WTC11 (cell line): ENCODE results near the gene ZNF804A.

Experiments used
- CREM ChIP-seq: sonication (generic); formaldehyde crosslinking; IDR thresholded peaks from 2 replicates; pipeline ENCODE4 v1.8.1; 2022; ENCODE audit warnings: mild to moderate bottlenecking, missing genetic modification reagents, moderate library complexity
- ETV6 ChIP-seq: sonication (generic); formaldehyde crosslinking; IDR thresholded peaks from 2 replicates; pipeline ENCODE4 v1.8.1; 2022; ENCODE audit warnings: mild to moderate bottlenecking, missing genetic modification reagents
- MYBL2 ChIP-seq: sonication (generic); formaldehyde crosslinking; IDR thresholded peaks from 2 replicates; pipeline ENCODE4 v1.8.1; 2023; ENCODE audit warnings: mild to moderate bottlenecking, moderate library complexity, missing genetic modification reagents
- NR3C1 ChIP-seq: sonication (generic); formaldehyde crosslinking; conservative IDR thresholded peaks from 2 replicates; pipeline ENCODE4 v1.8.1; 2023; ENCODE audit warnings: low read depth, mild to moderate bottlenecking, missing genetic modification reagents
- TEAD4 ChIP-seq: sonication (generic); formaldehyde crosslinking; IDR thresholded peaks from 2 replicates; pipeline ENCODE4 v1.8.0; 2022; ENCODE audit warnings: mild to moderate bottlenecking, missing genetic modification reagents
- ZNF263 ChIP-seq: sonication (generic); formaldehyde crosslinking; IDR thresholded peaks from 2 replicates; pipeline ENCODE4 v1.8.1; 2022; ENCODE audit warnings: low read depth, mild to moderate bottlenecking, moderate library complexity, missing genetic modification reagents
- TF ChIP-seq, protein P1 (sequence below): fragments of 200-600 bp; IDR thresholded peaks from 2 replicates; pipeline ENCODE4 v1.8.0; 2022; ENCODE audit warnings: antibody characterized with exemption
- TF ChIP-seq, protein P2 (sequence below): sonication (generic); formaldehyde crosslinking; IDR thresholded peaks from 2 replicates; pipeline ENCODE4 v1.8.0; 2022; ENCODE audit warnings: mild to moderate bottlenecking, missing genetic modification reagents
- TF ChIP-seq, protein P3 (sequence below): sonication (generic); formaldehyde crosslinking; IDR thresholded peaks from 2 replicates; pipeline ENCODE4 v1.8.0; 2022; ENCODE audit warnings: mild to moderate bottlenecking, missing genetic modification reagents
- TF ChIP-seq, protein P4 (sequence below): sonication (generic); formaldehyde crosslinking; IDR thresholded peaks from 2 replicates; pipeline ENCODE4 v1.8.0; 2023; ENCODE audit warnings: missing genetic modification reagents

DNA sequence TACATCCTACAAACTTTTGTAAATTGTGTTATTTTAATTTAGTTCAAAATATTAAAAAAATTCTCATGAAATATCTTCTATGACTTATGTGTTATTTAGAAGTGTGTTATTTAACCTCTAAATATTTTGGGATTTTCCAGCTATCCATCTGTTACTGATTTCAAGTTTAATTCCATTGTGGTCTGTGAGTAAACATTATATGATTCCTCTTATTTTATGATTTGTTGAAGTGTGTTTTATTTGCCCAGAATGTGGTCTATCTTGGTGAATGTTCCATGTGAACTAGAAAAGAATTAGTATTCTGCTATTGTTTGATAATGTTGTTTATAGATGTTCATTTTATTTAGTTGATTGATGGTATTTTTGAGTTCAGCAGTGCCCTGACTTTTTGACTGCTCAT lies 136.0 kb downstream of the ZNF804A start:
- no peak for TF ChIP-seq ZNF263 (CRISPR knock-in tag)
- TF ChIP-seq NR3C1 (CRISPR knock-in tag): no peak
- no peak for TF ChIP-seq MYBL2 (CRISPR knock-in tag)
- no peak for TF ChIP-seq TEAD4 (CRISPR knock-in tag)
- TF ChIP-seq, protein P1, sequence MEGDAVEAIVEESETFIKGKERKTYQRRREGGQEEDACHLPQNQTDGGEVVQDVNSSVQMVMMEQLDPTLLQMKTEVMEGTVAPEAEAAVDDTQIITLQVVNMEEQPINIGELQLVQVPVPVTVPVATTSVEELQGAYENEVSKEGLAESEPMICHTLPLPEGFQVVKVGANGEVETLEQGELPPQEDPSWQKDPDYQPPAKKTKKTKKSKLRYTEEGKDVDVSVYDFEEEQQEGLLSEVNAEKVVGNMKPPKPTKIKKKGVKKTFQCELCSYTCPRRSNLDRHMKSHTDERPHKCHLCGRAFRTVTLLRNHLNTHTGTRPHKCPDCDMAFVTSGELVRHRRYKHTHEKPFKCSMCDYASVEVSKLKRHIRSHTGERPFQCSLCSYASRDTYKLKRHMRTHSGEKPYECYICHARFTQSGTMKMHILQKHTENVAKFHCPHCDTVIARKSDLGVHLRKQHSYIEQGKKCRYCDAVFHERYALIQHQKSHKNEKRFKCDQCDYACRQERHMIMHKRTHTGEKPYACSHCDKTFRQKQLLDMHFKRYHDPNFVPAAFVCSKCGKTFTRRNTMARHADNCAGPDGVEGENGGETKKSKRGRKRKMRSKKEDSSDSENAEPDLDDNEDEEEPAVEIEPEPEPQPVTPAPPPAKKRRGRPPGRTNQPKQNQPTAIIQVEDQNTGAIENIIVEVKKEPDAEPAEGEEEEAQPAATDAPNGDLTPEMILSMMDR: no peak
- TF ChIP-seq, protein P2, sequence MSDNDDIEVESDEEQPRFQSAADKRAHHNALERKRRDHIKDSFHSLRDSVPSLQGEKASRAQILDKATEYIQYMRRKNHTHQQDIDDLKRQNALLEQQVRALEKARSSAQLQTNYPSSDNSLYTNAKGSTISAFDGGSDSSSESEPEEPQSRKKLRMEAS (CRISPR knock-in tag): no peak
- TF ChIP-seq, protein P3, sequence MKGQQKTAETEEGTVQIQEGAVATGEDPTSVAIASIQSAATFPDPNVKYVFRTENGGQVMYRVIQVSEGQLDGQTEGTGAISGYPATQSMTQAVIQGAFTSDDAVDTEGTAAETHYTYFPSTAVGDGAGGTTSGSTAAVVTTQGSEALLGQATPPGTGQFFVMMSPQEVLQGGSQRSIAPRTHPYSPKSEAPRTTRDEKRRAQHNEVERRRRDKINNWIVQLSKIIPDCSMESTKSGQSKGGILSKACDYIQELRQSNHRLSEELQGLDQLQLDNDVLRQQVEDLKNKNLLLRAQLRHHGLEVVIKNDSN (CRISPR knock-in tag): no peak
- TF ChIP-seq CREM (CRISPR knock-in tag): no peak
- TF ChIP-seq, protein P4, sequence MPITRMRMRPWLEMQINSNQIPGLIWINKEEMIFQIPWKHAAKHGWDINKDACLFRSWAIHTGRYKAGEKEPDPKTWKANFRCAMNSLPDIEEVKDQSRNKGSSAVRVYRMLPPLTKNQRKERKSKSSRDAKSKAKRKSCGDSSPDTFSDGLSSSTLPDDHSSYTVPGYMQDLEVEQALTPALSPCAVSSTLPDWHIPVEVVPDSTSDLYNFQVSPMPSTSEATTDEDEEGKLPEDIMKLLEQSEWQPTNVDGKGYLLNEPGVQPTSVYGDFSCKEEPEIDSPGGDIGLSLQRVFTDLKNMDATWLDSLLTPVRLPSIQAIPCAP (CRISPR knock-in tag): no peak
- TF ChIP-seq ETV6 (CRISPR knock-in tag): no peak
